NCI-H345 treated with DMSO at 0.1 percent for 48 hours (cell line): ENCODE results near the gene FAM120C.

ENCODE experiments used
- DNase-seq: peaks from one replicate; lab custom pipeline; 2025; ENCODE audit not compliant: unreplicated experiment; lab: John Stamatoyannopoulos, UW

Gene FAM120C

GRCh38 chrX:54182864-54183613 is at the start of gene FAM120C:
Gene FAM120C, minus strand, starts transcription at chrX:54183254. Its CDS starts 56 bp downstream, at chrX:54183198.
- DNase-seq, result peak; percentile 52

- no peak for DNase-seq
These were observed 47.5 kb upstream of the FAM120C start for GRCh38 chrX:54230435-54231148.

GRCh38 chrX:54223581-54223980 is 40.5 kb upstream of the FAM120C start:
- no peak for DNase-seq

- no peak for DNase-seq
These were observed 30.5 kb upstream of the FAM120C start for GRCh38 chrX:54213603-54214002.

- no peak for DNase-seq
These were observed 25.5 kb upstream of the FAM120C start for GRCh38 chrX:54208531-54208930.

GRCh38 chrX:54198262-54198661 is 15.2 kb upstream of the FAM120C start:
- no peak for DNase-seq

- DNase-seq, result no peak
These were observed 12.0 kb upstream of the FAM120C start for GRCh38 chrX:54194982-54195588.

- no peak for DNase-seq
These were observed 10.2 kb upstream of the FAM120C start for GRCh38 chrX:54193085-54193821.

- no peak for DNase-seq
These were observed 1.4 kb upstream of the FAM120C start for GRCh38 chrX:54184474-54184873.

GRCh38 chrX:54182194-54182863 is 725 bp downstream of the FAM120C start:
- peak; percentile 19 for DNase-seq

- no peak for DNase-seq
These were observed 1.7 kb downstream of the FAM120C start for GRCh38 chrX:54181202-54181953.

GRCh38 chrX:54180403-54180802 is 2.7 kb downstream of the FAM120C start:
- DNase-seq, result no peak

GRCh38 chrX:54178100-54178940 is 4.7 kb downstream of the FAM120C start:
- no peak for DNase-seq

GRCh38 chrX:54177306-54177705 is 5.7 kb downstream of the FAM120C start:
- no peak for DNase-seq

GRCh38 chrX:54173791-54174190 is 9.3 kb downstream of the FAM120C start:
- DNase-seq, result no peak

- no peak for DNase-seq
These were observed 10.6 kb downstream of the FAM120C start for GRCh38 chrX:54172455-54172854.

GRCh38 chrX:54171527-54172250 is 11.4 kb downstream of the FAM120C start:
- no peak for DNase-seq

GRCh38 chrX:54171091-54171490 is 12.0 kb downstream of the FAM120C start:
- DNase-seq, result no peak

- no peak for DNase-seq
These were observed 16.1 kb downstream of the FAM120C start for GRCh38 chrX:54166915-54167314.
